HepG2 (cell line): ENCODE data around the gene GTF2A1. TPM values are rescaled to one million over a fixed set of nuclear protein-coding genes. Genes with fewer than 3 reads are reported as not detected.

Experiments
- HOXA3 ChIP-seq: sonication (generic); formaldehyde crosslinking; IDR thresholded peaks from 2 replicates; pipeline ENCODE4 v1.5.0; 2020; ENCODE audit warnings: missing genetic modification reagents
- HOXA5 ChIP-seq: sonication (generic); formaldehyde crosslinking; IDR thresholded peaks from 2 replicates; pipeline ENCODE4 v1.4.0; 2020; ENCODE audit warnings: missing genetic modification reagents
- KDM2A ChIP-seq: sonication (generic); formaldehyde crosslinking; IDR thresholded peaks from 2 replicates; pipeline ENCODE4 v1.4.0; 2020; ENCODE audit warnings: low read depth, missing genetic modification reagents, borderline replicate concordance
- KLF6 ChIP-seq: IDR thresholded peaks from 2 replicates; pipeline ENCODE4 v1.8.0; 2016; ENCODE audit warnings: missing biosample characterization, missing genetic modification reagents
- TARDBP ChIP-seq: sonication (generic); formaldehyde crosslinking; IDR thresholded peaks from 2 replicates; pipeline ENCODE4 v1.8.0; 2022; ENCODE audit warnings: mild to moderate bottlenecking, missing genetic modification reagents
- TFDP1 ChIP-seq: IDR thresholded peaks from 2 replicates; pipeline ENCODE4 v1.6.1; 2016; ENCODE audit warnings: missing compliant biosample characterization, missing genetic modification reagents, borderline replicate concordance
- TIGD3 ChIP-seq: sonication (generic); formaldehyde crosslinking; IDR thresholded peaks from 2 replicates; pipeline ENCODE4 v1.5.1; 2020; ENCODE audit warnings: mild to moderate bottlenecking, missing genetic modification reagents, borderline replicate concordance
- ZBTB43 ChIP-seq: sonication (generic); formaldehyde crosslinking; conservative IDR thresholded peaks from 2 replicates; pipeline ENCODE4 v1.4.0; 2020; ENCODE audit warnings: missing genetic modification reagents
- ZKSCAN5 ChIP-seq: sonication (generic); formaldehyde crosslinking; IDR thresholded peaks from 2 replicates; pipeline ENCODE4 v1.5.1; 2020; ENCODE audit warnings: mild to moderate bottlenecking, missing genetic modification reagents
- ZNF138 ChIP-seq: sonication (generic); formaldehyde crosslinking; IDR thresholded peaks from 2 replicates; pipeline ENCODE4 v1.5.0; 2020; ENCODE audit warnings: mild to moderate bottlenecking, low read depth, missing genetic modification reagents
- ZNF318 ChIP-seq: sonication (generic); formaldehyde crosslinking; IDR thresholded peaks from 2 replicates; pipeline ENCODE4 v1.4.0; 2020; ENCODE audit warnings: mild to moderate bottlenecking, missing genetic modification reagents
- ZNF639 ChIP-seq: conservative IDR thresholded peaks from 2 replicates; pipeline ENCODE4 v1.6.1; 2018; ENCODE audit warnings: missing genetic modification reagents
- ZSCAN22 ChIP-seq: sonication (generic); formaldehyde crosslinking; IDR thresholded peaks from 2 replicates; pipeline ENCODE4 v1.4.0; 2020; ENCODE audit warnings: mild to moderate bottlenecking, missing genetic modification reagents
- polyA plus RNA-seq, 8 experiments: library from polyadenylated mRNA; depleted of rRNA in 3 of 8; stranded (reverse) in 7 of 8; unstranded in 1 of 8; fragments of >200 nt; fragmentation: Illumina TruSeq in 4 of 8; extraction: Trizol in 4 of 8; gene quantifications; 2 replicates each; pipeline versions ENCODE4 v1.2.1 to v1.2.3, GENCODE V29; 2011 to 2016; ENCODE audit warnings: low read depth in 4 of 8, missing spikeins in 1 of 8, mixed read lengths in 1 of 8; ENCODE audit not compliant: insufficient read depth in 1 of 8
- total RNA-seq, 5 experiments: library from RNA; depleted of rRNA; stranded (reverse); fragments of >200 nt; fragmentation: Illumina TruSeq; extraction: Trizol; gene quantifications; 2 replicates each; pipeline ENCODE4 v1.2.3, GENCODE V29; 2016; ENCODE audit warnings: low read depth in 1 of 5

GTF2A1 gene
- total and polyA plus RNA-seq, 2 of the 13 experiments (the other 11 are each of a cell fraction or from before 2014, with no cell fraction given), result 14.9 to 17.5 TPM

GRCh38 chr14:81219210-81219758, 1.5 kb downstream of the GTF2A1 start (continued):
- TF ChIP-seq TIGD3 (CRISPR knock-in tag), result peak; percentile 63; the same call in 1 of the 2 replicates
- no peak; the same call in 1 of the 2 replicates for TF ChIP-seq ZBTB43 (CRISPR knock-in tag)
- 0 out of 2 replicates have a peak, but pooled peaks have one; percentile 68 for TF ChIP-seq KLF6 (CRISPR knock-in tag)
- peak; percentile 70 for TF ChIP-seq TARDBP (CRISPR knock-in tag)
- no peak for TF ChIP-seq ZKSCAN5
- peak; percentile 90 for TF ChIP-seq KDM2A
- TF ChIP-seq HOXA3, result peak; percentile 82
- TF ChIP-seq TFDP1, result peak; percentile 60; the same call in 1 of the 2 replicates
- peak; percentile 53; the same call in 1 of the 2 replicates for TF ChIP-seq ZNF639 (CRISPR knock-in tag)
- TF ChIP-seq ZNF318 (CRISPR knock-in tag), result no peak
- TF ChIP-seq ZSCAN22 (CRISPR knock-in tag), result peak; percentile 99
- TF ChIP-seq HOXA5 (CRISPR knock-in tag), result peak; percentile 86; the same call in 1 of the 2 replicates
- TF ChIP-seq ZNF138 (CRISPR knock-in tag), result no peak
